Liver (tissue), 9 donors: Measurements from ENCODE around the gene OAS2. TPM values are rescaled to one million over a fixed set of nuclear protein-coding genes. Genes with fewer than 3 reads are reported as not detected.

Experiments
- DNase-seq: peaks from one replicate; pipeline ENCODE4 v3.0.0-alpha.2; 2017; ENCODE audit warnings: low spot score
- H3K27ac ChIP-seq, 2 donors: one replicate each; pipeline ENCODE4 v1.7.0; 2013; ENCODE audit warnings: inconsistent platforms in 2 of 2, low read length in 2 of 2, control low read depth in 1 of 2, low read depth in 1 of 2, mild to moderate bottlenecking in 1 of 2
- H3K27me3 ChIP-seq, 4 donors: one replicate each; pipeline versions ENCODE4 v1.6.1 to v1.7.0; 2013; ENCODE audit warnings: low read length in 3 of 4, inconsistent platforms in 1 of 4, mild to moderate bottlenecking in 1 of 4, moderate library complexity in 1 of 4; ENCODE audit not compliant: control insufficient read depth in 4 of 4, insufficient read depth in 4 of 4
- H3K36me3 ChIP-seq, 4 donors: one replicate each; pipeline versions ENCODE4 v1.6.1 to v1.7.0; 2013; ENCODE audit warnings: low read length in 3 of 4, mild to moderate bottlenecking in 3 of 4, low read depth in 1 of 4, moderate library complexity in 1 of 4; ENCODE audit not compliant: control insufficient read depth in 4 of 4, insufficient read depth in 3 of 4
- H3K4me1 ChIP-seq, 4 donors: one replicate each; pipeline versions ENCODE4 v1.6.1 to v1.7.0; 2013; ENCODE audit warnings: low read length in 3 of 4, mild to moderate bottlenecking in 3 of 4, moderate library complexity in 1 of 4; ENCODE audit not compliant: control insufficient read depth in 4 of 4, insufficient read depth in 4 of 4
- H3K4me3 ChIP-seq, 3 donors: one replicate each; pipeline versions ENCODE4 v1.6.1 to v1.7.0; 2013; ENCODE audit warnings: low read length in 3 of 3, control low read depth in 1 of 3, low read depth in 1 of 3, mild to moderate bottlenecking in 1 of 3
- H3K9ac ChIP-seq, 2 donors: one replicate each; pipeline ENCODE4 v1.7.0; 2013; ENCODE audit warnings: low read length in 2 of 2, mild to moderate bottlenecking in 2 of 2, moderate library complexity in 2 of 2, control low read depth in 1 of 2, low read depth in 1 of 2
- H3K9me3 ChIP-seq, 4 donors: one replicate each; pipeline versions ENCODE4 v1.6.1 to v1.7.0; 2013; ENCODE audit warnings: low read length in 3 of 4; ENCODE audit not compliant: control insufficient read depth in 4 of 4
- ATF3 ChIP-seq: IDR thresholded peaks from 2 replicates; pipeline ENCODE4 v1.6.1; 2016; ENCODE audit warnings: antibody characterized with exemption
- EGR1 ChIP-seq, 2 donors: IDR thresholded peaks; 2 replicates each; pipeline ENCODE4 v1.6.1; 2016 to 2018; ENCODE audit warnings: antibody characterized with exemption in 2 of 2, low read depth in 2 of 2
- FOXA1 ChIP-seq: IDR thresholded peaks from 2 replicates; pipeline ENCODE4 v1.6.1; 2016; ENCODE audit warnings: antibody characterized with exemption
- FOXA2 ChIP-seq: IDR thresholded peaks from 2 replicates; pipeline ENCODE4 v1.6.1; 2016; ENCODE audit warnings: antibody characterized with exemption
- GABPA ChIP-seq, 2 donors: IDR thresholded peaks in 1 of 2; conservative IDR thresholded peaks in 1 of 2; 2 replicates each; pipeline ENCODE4 v1.6.1; 2016; ENCODE audit warnings: antibody characterized with exemption in 2 of 2, mild to moderate bottlenecking in 1 of 2, moderate library complexity in 1 of 2
- HNF4A ChIP-seq, 2 donors: conservative IDR thresholded peaks; 2 replicates each; pipeline ENCODE4 v1.6.1; 2016; ENCODE audit warnings: antibody characterized with exemption in 2 of 2, mild to moderate bottlenecking in 2 of 2
- HNF4G ChIP-seq: IDR thresholded peaks from 2 replicates; pipeline ENCODE4 v1.6.1; 2016; ENCODE audit warnings: antibody characterized with exemption
- JUND ChIP-seq, 2 donors: IDR thresholded peaks; 2 replicates each; pipeline ENCODE4 v1.6.1; 2016; ENCODE audit warnings: antibody characterized with exemption in 2 of 2
- MAX ChIP-seq: IDR thresholded peaks from 2 replicates; pipeline ENCODE4 v1.6.1; 2016; ENCODE audit warnings: antibody characterized with exemption
- NR2F2 ChIP-seq: IDR thresholded peaks from 2 replicates; pipeline ENCODE4 v1.6.1; 2016; ENCODE audit warnings: antibody characterized with exemption
- RAD21 ChIP-seq, 2 donors: IDR thresholded peaks; 2 replicates each; pipeline ENCODE4 v1.6.1; 2016; ENCODE audit warnings: antibody characterized with exemption in 2 of 2, mild to moderate bottlenecking in 2 of 2
- RXRA ChIP-seq, 2 donors: IDR thresholded peaks; 2 replicates each; pipeline ENCODE4 v1.6.1; 2017 to 2018; ENCODE audit warnings: antibody characterized with exemption in 2 of 2, mild to moderate bottlenecking in 1 of 2
- SP1 ChIP-seq: IDR thresholded peaks from 2 replicates; pipeline ENCODE4 v1.6.1; 2018; ENCODE audit warnings: antibody characterized with exemption, mild to moderate bottlenecking
- TAF1 ChIP-seq: conservative IDR thresholded peaks from 2 replicates; pipeline ENCODE4 v1.6.1; 2016; ENCODE audit warnings: antibody characterized with exemption, mild to moderate bottlenecking
- YY1 ChIP-seq: IDR thresholded peaks from 2 replicates; pipeline ENCODE4 v1.6.1; 2016; ENCODE audit warnings: antibody characterized with exemption, mild to moderate bottlenecking
- WGBS: extraction: QIAGEN DNeasy Blood & Tissue Kit; methylation state at CpG from one replicate; pipeline ENCODE4 v1.1.7; 2013; 5-methylcytosine and 5-hydroxymethylcytosine counted together
- polyA plus RNA-seq, 2 donors: library from polyadenylated mRNA; stranded (reverse) in 1 of 2; unstranded in 1 of 2; fragments of 200-250 nt in 1 of 2; fragments of >200 nt in 1 of 2; fragmentation: Nextera tagmentation in 1 of 2; extraction: Ambion mirVana in 1 of 2; gene quantifications; one replicate each; pipeline versions ENCODE4 v1.2.1 to v1.2.3, GENCODE V29; 2013 to 2015
- total RNA-seq, 2 donors: library from RNA; depleted of rRNA; stranded (reverse); fragments of >200 nt; gene quantifications; one replicate each; pipeline ENCODE4 v1.2.3, GENCODE V29; 2014
- TF ChIP-seq, protein P1 (sequence below): IDR thresholded peaks from 2 replicates; pipeline ENCODE4 v1.6.1; 2016; ENCODE audit warnings: antibody characterized with exemption
- TF ChIP-seq, protein P2 (sequence below): fragments of 150-350 bp; IDR thresholded peaks from 2 replicates; pipeline ENCODE4 v1.5.1; 2017; ENCODE audit warnings: improper control_type of control experiment, low read depth, low read length; ENCODE audit not compliant: missing input control
- TF ChIP-seq, protein P3 (sequence below): IDR thresholded peaks from 2 replicates; pipeline ENCODE4 v1.6.1; 2016; ENCODE audit warnings: antibody characterized with exemption, mild to moderate bottlenecking
- donor health status: healthy.
- donor health status: healthy.
- donor health status: healthy.
- donor health status: healthy.
- donor health status: healthy.

OAS2 gene
- total and polyA plus RNA-seq, 4 donors: 3.3 to 9.4 (median 6.9) TPM

GRCh38 chr12:112964067-112964670, 14.2 kb upstream of the OAS2 start:
- no peak for TF ChIP-seq GABPA (IDR thresholded peaks at IDR 0.05 in 1 of 2, conservative IDR thresholded peaks at IDR 0.05 in 1 of 2)
- TF ChIP-seq NR2F2: no peak
- TF ChIP-seq, protein P1, sequence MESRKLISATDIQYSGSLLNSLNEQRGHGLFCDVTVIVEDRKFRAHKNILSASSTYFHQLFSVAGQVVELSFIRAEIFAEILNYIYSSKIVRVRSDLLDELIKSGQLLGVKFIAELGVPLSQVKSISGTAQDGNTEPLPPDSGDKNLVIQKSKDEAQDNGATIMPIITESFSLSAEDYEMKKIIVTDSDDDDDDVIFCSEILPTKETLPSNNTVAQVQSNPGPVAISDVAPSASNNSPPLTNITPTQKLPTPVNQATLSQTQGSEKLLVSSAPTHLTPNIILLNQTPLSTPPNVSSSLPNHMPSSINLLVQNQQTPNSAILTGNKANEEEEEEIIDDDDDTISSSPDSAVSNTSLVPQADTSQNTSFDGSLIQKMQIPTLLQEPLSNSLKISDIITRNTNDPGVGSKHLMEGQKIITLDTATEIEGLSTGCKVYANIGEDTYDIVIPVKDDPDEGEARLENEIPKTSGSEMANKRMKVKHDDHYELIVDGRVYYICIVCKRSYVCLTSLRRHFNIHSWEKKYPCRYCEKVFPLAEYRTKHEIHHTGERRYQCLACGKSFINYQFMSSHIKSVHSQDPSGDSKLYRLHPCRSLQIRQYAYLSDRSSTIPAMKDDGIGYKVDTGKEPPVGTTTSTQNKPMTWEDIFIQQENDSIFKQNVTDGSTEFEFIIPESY: no peak
- TF ChIP-seq RAD21 (IDR thresholded peaks at IDR 0.05): no peak
- TF ChIP-seq SP1: no peak
- TF ChIP-seq FOXA2: no peak
- TF ChIP-seq TAF1: no peak
- TF ChIP-seq EGR1 (IDR thresholded peaks at IDR 0.05; ENCODE audit: low read depth in 2 of 2): no peak
- TF ChIP-seq FOXA1: no peak
- no peak for TF ChIP-seq ATF3
- TF ChIP-seq JUND (IDR thresholded peaks at IDR 0.05): no peak
- no peak for TF ChIP-seq YY1
- Histone ChIP-seq H3K9ac (no peak overlapping the region), H3K27me3 (no peaks in the 10 kb centered on the region), H3K27ac (no peak overlapping the region), H3K4me1 (no peaks in the 10 kb centered on the region), H3K9me3 (no peaks in the 10 kb centered on the region), H3K36me3 (peaks cover 6 to 43% (median 20%) of the 10 kb centered on the region in 4 donors), H3K4me3 (no peak overlapping the region)
- DNase-seq: peak; percentile 9
- WGBS: 98% methylated on average over 6 of the region's 6 CpGs

DNA sequence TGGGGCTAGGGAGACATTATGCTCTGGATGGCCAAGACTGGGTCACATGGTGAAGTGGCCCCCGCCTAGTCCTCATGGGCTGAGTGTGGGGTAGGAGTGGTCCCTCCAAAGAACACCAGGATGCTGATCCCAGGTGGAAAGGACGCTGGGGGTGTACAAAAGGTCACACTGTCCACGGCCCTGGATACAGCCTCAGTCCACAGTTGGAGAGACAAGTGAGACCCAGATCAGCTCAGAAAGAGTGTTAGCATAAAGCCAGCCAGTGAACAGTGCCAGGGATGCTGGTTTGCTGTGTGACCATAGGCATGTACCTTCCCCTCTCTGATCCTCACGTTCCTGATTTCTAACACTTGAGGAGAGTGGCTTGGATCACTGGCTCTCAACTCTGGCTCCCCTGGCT, 13.4 kb upstream of the OAS2 start:
- Histone ChIP-seq H3K9me3 (no peaks in the 10 kb centered on the region), H3K9ac (no peak overlapping the region), H3K27ac (no peak overlapping the region), H3K27me3 (no peaks in the 10 kb centered on the region), H3K4me1 (no peaks in the 10 kb centered on the region), H3K4me3 (no peak overlapping the region), H3K36me3 (peaks cover 6 to 48% (median 21%) of the 10 kb centered on the region in 4 donors)
- TF ChIP-seq, protein P2, sequence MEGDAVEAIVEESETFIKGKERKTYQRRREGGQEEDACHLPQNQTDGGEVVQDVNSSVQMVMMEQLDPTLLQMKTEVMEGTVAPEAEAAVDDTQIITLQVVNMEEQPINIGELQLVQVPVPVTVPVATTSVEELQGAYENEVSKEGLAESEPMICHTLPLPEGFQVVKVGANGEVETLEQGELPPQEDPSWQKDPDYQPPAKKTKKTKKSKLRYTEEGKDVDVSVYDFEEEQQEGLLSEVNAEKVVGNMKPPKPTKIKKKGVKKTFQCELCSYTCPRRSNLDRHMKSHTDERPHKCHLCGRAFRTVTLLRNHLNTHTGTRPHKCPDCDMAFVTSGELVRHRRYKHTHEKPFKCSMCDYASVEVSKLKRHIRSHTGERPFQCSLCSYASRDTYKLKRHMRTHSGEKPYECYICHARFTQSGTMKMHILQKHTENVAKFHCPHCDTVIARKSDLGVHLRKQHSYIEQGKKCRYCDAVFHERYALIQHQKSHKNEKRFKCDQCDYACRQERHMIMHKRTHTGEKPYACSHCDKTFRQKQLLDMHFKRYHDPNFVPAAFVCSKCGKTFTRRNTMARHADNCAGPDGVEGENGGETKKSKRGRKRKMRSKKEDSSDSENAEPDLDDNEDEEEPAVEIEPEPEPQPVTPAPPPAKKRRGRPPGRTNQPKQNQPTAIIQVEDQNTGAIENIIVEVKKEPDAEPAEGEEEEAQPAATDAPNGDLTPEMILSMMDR: no peak
- TF ChIP-seq SP1: no peak
- TF ChIP-seq ATF3: no peak
- TF ChIP-seq, protein P1: no peak
- no peak for TF ChIP-seq YY1
- TF ChIP-seq FOXA1: no peak
- no peak for TF ChIP-seq MAX
- TF ChIP-seq FOXA2: no peak
- no peak for TF ChIP-seq NR2F2
- no peak for TF ChIP-seq HNF4A (conservative IDR thresholded peaks at IDR 0.05)
- no peak for TF ChIP-seq RAD21 (IDR thresholded peaks at IDR 0.05)
- TF ChIP-seq TAF1: no peak
- TF ChIP-seq HNF4G: no peak
- TF ChIP-seq, protein P3, sequence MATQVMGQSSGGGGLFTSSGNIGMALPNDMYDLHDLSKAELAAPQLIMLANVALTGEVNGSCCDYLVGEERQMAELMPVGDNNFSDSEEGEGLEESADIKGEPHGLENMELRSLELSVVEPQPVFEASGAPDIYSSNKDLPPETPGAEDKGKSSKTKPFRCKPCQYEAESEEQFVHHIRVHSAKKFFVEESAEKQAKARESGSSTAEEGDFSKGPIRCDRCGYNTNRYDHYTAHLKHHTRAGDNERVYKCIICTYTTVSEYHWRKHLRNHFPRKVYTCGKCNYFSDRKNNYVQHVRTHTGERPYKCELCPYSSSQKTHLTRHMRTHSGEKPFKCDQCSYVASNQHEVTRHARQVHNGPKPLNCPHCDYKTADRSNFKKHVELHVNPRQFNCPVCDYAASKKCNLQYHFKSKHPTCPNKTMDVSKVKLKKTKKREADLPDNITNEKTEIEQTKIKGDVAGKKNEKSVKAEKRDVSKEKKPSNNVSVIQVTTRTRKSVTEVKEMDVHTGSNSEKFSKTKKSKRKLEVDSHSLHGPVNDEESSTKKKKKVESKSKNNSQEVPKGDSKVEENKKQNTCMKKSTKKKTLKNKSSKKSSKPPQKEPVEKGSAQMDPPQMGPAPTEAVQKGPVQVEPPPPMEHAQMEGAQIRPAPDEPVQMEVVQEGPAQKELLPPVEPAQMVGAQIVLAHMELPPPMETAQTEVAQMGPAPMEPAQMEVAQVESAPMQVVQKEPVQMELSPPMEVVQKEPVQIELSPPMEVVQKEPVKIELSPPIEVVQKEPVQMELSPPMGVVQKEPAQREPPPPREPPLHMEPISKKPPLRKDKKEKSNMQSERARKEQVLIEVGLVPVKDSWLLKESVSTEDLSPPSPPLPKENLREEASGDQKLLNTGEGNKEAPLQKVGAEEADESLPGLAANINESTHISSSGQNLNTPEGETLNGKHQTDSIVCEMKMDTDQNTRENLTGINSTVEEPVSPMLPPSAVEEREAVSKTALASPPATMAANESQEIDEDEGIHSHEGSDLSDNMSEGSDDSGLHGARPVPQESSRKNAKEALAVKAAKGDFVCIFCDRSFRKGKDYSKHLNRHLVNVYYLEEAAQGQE: no peak
- no peak for TF ChIP-seq EGR1 (IDR thresholded peaks at IDR 0.05; ENCODE audit: low read depth in 2 of 2)
- no peak for TF ChIP-seq JUND (IDR thresholded peaks at IDR 0.05)
- no peak for TF ChIP-seq GABPA (IDR thresholded peaks at IDR 0.05 in 1 of 2, conservative IDR thresholded peaks at IDR 0.05 in 1 of 2)
- no peak for TF ChIP-seq RXRA (IDR thresholded peaks at IDR 0.05)
- WGBS: 96% methylated on average over 4 of the region's 4 CpGs
- no peak for DNase-seq
